ENCODE data around the gene PRKN.

The PRKN gene

GRCh38 chr6:162078126-162078525 is 649.4 kb downstream of the PRKN start:
- TF ChIP-seq CTCF (IDR thresholded peaks at IDR 0.05; ENCODE audit: low read depth, low read length) = no peak
- DNase-seq (ENCODE audit: extremely low read depth, low read depth) = no peak

- TF ChIP-seq CTCF (IDR thresholded peaks at IDR 0.05; ENCODE audit: low read depth, low read length) = no peak
- no peak for DNase-seq (ENCODE audit: extremely low read depth, low read depth)
Measured at GRCh38 chr6:162076816-162077215, 650.8 kb downstream of the PRKN start.

GRCh38 chr6:162074641-162075275 is 652.8 kb downstream of the PRKN start:
- TF ChIP-seq CTCF (IDR thresholded peaks at IDR 0.05; ENCODE audit: low read depth, low read length) = no peak
- DNase-seq (ENCODE audit: extremely low read depth, low read depth) = no peak

GRCh38 chr6:162070639-162071038 is 656.9 kb downstream of the PRKN start:
- no peak for DNase-seq (ENCODE audit: extremely low read depth, low read depth)
- no peak for TF ChIP-seq CTCF (IDR thresholded peaks at IDR 0.05; ENCODE audit: low read depth, low read length)

- TF ChIP-seq CTCF (IDR thresholded peaks at IDR 0.05; ENCODE audit: low read depth, low read length) = no peak
- DNase-seq (ENCODE audit: extremely low read depth, low read depth) = no peak
Measured at GRCh38 chr6:162069995-162070394, 657.6 kb downstream of the PRKN start.

GRCh38 chr6:162068340-162068739 is 659.2 kb downstream of the PRKN start:
- no peak for TF ChIP-seq CTCF (IDR thresholded peaks at IDR 0.05; ENCODE audit: low read depth, low read length)

GRCh38 chr6:162063666-162064065 is 663.9 kb downstream of the PRKN start:
- TF ChIP-seq CTCF (IDR thresholded peaks at IDR 0.05; ENCODE audit: low read depth, low read length) = no peak
- DNase-seq (ENCODE audit: extremely low read depth, low read depth) = no peak

More at GRCh38 chr6:162068340-162068739, 659.2 kb downstream of the PRKN start:
- no peak for DNase-seq (ENCODE audit: extremely low read depth, low read depth)

All from AG09319 (cell line).